Measurements from ENCODE around the gene DHRS9.
"Not testable (repeated sequence)": the region's sequence is repeated elsewhere in the genome, so short reads cannot be mapped to it uniquely, and the experiment has no call there.

Gene DHRS9

DNA sequence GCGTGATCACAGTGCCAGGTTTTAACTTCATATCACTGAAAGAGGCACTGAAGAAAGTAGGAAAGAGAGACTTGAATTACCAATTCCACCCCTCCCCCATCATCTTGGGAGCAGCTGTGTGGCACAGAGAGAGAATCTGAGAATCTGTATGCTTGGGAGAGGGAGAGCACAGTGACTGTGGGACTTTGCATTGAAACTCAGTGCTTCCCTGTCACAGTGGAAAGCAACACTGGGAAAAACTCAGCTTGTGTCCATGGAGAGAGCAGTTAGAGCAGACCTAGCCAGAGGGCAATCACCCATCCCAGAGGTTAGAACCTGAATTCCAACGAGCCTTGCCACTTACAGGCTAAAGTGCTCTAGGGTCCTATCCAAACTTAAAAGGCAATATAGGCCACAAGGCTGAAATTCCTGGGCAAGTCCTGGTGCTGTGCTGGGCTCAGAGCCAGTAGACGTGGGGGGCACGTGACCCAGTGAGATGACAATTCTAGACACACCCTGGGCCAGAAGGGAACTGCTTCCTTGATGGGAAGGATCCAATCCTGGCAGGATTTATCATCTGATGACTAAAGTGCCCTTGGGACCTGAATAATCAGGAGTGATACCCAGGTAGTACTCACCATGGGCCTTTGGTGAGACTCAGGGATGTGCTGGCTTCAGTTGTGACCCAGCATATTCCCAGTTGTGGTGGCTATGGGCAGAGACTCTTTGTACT lies 22.8 kb upstream of the DHRS9 start:
- no peak for DNase-seq (ENCODE audit: insufficient read length, low spot score)

DNA sequence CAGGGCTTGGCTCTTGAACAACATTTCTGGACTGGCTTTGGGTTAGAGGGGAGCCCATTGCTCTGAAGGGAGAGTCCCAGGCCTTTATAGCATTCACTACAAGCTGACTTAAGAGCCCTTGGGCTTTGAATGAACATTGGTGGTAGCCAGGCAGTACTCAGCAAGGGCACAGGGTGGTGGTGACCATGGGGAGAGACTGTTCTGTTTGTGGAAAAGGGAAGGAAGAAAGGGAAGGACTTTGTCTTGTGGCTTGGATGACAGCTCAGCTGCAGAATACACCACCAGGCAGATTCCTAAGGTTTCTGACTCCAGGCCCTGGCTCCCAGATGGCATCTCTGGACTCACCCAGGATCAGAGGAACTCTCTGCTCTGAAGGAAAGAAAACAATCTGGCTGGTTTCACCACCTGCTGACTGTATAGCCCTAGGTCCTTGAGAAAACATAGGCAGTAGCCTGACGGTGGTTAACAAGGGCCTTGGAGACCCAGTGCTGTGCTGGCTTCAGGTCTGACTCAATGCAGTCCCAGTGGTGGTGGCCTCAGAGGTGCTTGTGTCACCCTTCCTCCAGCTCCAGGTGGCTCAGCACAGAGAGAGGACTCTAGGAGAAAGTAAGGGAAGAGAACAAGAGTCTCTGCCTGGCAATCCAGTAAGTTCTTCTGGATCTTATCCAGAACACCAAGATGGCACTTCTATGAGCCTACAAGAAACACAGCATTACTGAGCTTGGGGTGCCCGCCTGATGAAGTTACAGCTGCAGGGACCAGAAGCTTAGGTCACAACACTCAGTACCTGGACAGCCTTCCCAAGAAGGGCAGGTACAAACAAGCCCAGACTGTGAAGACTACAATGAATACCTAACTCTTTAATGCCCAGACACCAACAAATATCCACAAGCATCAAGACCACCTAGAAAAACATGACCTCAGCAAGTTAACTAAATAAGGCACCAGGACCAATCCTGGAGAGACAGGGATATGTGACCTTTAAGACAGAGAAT lies 21.8 kb upstream of the DHRS9 start:
- FAIRE-seq (no peak), DNase-seq (ENCODE audit: insufficient read length, low spot score) (no peak)
- TF ChIP-seq, protein P1, sequence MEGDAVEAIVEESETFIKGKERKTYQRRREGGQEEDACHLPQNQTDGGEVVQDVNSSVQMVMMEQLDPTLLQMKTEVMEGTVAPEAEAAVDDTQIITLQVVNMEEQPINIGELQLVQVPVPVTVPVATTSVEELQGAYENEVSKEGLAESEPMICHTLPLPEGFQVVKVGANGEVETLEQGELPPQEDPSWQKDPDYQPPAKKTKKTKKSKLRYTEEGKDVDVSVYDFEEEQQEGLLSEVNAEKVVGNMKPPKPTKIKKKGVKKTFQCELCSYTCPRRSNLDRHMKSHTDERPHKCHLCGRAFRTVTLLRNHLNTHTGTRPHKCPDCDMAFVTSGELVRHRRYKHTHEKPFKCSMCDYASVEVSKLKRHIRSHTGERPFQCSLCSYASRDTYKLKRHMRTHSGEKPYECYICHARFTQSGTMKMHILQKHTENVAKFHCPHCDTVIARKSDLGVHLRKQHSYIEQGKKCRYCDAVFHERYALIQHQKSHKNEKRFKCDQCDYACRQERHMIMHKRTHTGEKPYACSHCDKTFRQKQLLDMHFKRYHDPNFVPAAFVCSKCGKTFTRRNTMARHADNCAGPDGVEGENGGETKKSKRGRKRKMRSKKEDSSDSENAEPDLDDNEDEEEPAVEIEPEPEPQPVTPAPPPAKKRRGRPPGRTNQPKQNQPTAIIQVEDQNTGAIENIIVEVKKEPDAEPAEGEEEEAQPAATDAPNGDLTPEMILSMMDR (IDR thresholded peaks at IDR 0.05; ENCODE audit: insufficient read depth, missing control alignments): no peak

More for the DNA sequence above, 22.8 kb upstream of the DHRS9 start:
- TF ChIP-seq, protein P1 (IDR thresholded peaks at IDR 0.05; ENCODE audit: insufficient read depth, missing control alignments): no peak
- no peak for FAIRE-seq

DNA sequence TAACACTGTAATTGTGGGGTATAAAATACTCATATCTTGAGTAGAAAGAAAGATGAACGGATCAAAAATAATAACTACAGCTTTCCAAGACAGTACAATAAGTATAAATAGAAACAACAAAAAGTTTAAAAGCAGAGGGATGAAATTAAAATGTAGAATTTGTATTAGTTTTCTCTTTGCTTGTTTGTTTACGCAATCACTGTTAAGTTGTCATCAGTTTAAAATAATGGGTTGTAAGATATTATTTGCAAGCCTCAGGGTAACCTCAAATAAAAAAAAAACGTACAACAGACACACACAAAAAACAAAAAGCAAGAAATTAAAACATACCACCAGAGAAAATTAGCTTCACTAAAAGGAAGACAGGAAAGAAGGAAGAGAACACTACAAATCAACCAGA lies 20.2 kb upstream of the DHRS9 start:
- TF ChIP-seq, protein P1 (IDR thresholded peaks at IDR 0.05; ENCODE audit: insufficient read depth, missing control alignments): no peak
- FAIRE-seq: no peak
- no peak for DNase-seq (ENCODE audit: insufficient read length, low spot score)

DNA sequence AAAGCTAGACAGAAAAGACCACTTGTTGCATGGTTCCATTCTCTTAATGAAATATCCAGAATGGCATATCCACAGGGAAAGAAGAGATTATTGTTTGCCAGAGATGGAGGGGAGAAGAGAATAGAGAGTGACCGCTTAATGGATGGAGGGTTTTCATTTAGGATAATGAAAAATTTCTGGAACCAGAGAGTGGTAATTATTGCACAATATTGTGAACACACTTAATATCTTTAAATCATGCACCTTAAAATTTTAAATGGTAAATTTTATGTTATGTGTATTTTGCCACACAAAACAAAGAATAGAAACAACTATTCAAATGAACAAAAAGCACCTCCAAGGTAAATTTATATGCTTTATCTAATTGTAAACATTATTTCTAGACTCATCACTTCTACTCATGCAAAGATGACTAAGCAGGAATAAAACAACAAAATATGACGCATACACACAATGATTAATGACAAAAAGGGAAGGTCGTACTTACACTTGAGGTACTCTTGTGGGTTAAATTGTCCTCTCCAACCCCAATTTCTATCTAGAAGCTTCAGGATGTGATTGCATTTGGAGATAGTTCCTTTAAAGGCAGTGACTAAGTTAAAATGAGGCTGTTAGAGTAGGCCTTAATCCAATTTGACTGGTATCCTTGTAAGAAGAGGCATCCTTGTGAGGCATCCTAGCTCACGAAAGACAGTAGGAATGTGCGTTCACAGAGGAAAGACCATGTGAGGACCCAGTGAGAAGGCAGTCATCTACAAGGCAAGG lies 18.7 kb upstream of the DHRS9 start:
- DNase-seq (ENCODE audit: insufficient read length, low spot score) (no peak), FAIRE-seq (no peak)
- TF ChIP-seq, protein P1 (IDR thresholded peaks at IDR 0.05; ENCODE audit: insufficient read depth, missing control alignments): no peak

DNA sequence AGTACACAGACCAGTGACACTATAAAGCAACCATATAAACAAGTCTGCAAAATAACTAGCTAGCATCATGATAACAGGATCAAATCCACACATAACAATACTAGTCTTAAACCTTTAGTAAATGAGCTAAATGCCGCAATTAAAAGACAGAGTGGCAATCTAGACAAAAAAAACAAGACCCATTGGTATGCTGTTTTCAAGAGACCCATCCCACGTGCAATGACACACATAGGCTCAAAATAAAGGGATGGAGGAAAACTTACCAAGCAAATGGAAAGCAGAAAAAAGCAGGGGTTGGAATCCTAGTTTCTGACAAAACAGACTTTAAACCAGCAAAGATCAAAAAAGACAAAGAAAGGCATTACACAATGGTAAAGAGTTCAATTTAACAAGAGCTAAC lies 14.8 kb upstream of the DHRS9 start:
- DNase-seq (ENCODE audit: insufficient read length, low spot score); FAIRE-seq: not testable (repeated sequence)

DNA sequence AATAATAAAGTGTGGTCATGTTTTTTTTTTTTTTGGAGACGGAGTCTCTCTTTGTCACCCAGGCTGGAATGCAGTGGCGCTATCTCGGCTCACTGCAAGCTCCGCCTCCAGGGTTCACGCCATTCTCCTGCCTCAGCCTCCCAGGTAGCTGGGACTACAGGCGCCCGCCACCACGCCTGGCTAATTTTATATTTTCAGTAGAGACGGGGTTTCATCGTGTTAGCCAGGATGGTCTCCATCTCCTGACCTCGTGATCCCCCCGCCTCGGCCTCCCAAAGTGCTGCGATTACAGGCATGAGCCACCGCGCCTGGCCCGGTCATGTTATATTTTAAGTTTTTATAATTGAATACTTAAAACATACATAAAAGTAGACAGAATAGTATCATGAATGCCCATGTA lies 5.2 kb upstream of the DHRS9 start:
- FAIRE-seq; DNase-seq (ENCODE audit: insufficient read length, low spot score): not testable (repeated sequence)

DNA sequence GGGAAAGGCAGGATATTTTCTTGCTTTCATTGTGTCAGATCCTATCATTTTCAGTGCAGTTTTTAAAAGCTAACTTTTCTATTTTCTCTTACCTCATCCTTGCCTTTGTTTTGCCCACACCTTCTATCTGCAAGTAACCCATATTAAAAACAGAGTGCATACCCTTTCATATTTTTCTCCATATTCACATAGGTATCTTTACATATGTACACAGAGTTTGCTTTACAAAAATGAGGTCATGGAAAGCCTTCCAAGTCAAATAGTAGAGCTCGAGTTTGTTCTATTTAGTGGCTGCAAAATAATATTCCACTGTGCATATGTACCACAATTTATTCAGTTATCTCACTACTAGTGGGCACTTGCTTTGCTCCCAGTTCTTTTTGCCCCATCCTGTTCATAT lies 3.9 kb upstream of the DHRS9 start:
- TF ChIP-seq, protein P1 (IDR thresholded peaks at IDR 0.05; ENCODE audit: insufficient read depth, missing control alignments): no peak
- DNase-seq (ENCODE audit: insufficient read length, low spot score) (no peak), FAIRE-seq (no peak)

All from D721Med (cell line).